GM23338 (cell line): Measurements from ENCODE around the gene TRH. TPM values are rescaled to one million over a fixed set of nuclear protein-coding genes. Genes with fewer than 3 reads are reported as not detected.

Experiments
- ATAC-seq: fragments of 200-7000 bp; cut with Tn5 transposase; 3 replicates; pipeline ENCODE4 v1.9.1; 2020
- DNase-seq: peaks from one replicate; pipeline ENCODE4 v3.0.0-alpha.2; 2015; ENCODE audit warnings: low spot score
- H2AFZ ChIP-seq: fragments of 200-600 bp; sonication (generic); 2 replicates; pipeline ENCODE4 v1.8.0; 2016; ENCODE audit warnings: antibody characterized with exemption, mild to moderate bottlenecking, moderate library complexity
- H3F3A ChIP-seq: fragments of 200-600 bp; sonication (generic); replicated peaks from 2 replicates; pipeline ENCODE4 v1.8.0; 2017; ENCODE audit warnings: antibody characterized with exemption, mixed run types, low read depth
- H3K27ac ChIP-seq: fragments of 200-600 bp; sonication (generic); 2 replicates; pipeline ENCODE4 v1.6.1; 2016; ENCODE audit warnings: low read depth
- H3K27me3 ChIP-seq: fragments of 200-600 bp; sonication (generic); 2 replicates; pipeline ENCODE4 v1.8.0; 2016; ENCODE audit warnings: mild to moderate bottlenecking, mixed run types, moderate library complexity; ENCODE audit not compliant: insufficient read depth
- H3K36me3 ChIP-seq: fragments of 200-600 bp; sonication (generic); 2 replicates; pipeline ENCODE4 v1.8.0; 2016; ENCODE audit warnings: mild to moderate bottlenecking; ENCODE audit not compliant: insufficient read depth
- H3K4me1 ChIP-seq: fragments of 200-600 bp; sonication (generic); 2 replicates; pipeline ENCODE4 v1.8.0; 2016; ENCODE audit warnings: mild to moderate bottlenecking, moderate library complexity; ENCODE audit not compliant: insufficient read depth
- H3K4me2 ChIP-seq: fragments of 200-600 bp; sonication (generic); 2 replicates; pipeline ENCODE4 v1.7.1; 2017; ENCODE audit warnings: mixed run types
- H3K4me3 ChIP-seq: fragments of 200-600 bp; sonication (generic); 2 replicates; pipeline ENCODE4 v1.6.1; 2016; ENCODE audit warnings: mixed run types
- H3K79me2 ChIP-seq: fragments of 200-600 bp; sonication (generic); replicated peaks from 2 replicates; pipeline ENCODE4 v1.8.0; 2017; ENCODE audit warnings: mild to moderate bottlenecking; ENCODE audit not compliant: insufficient read depth
- H3K9me2 ChIP-seq: fragments of 200-600 bp; sonication (generic); 2 replicates; pipeline ENCODE4 v1.8.0; 2017; ENCODE audit not compliant: insufficient read depth
- H4K20me1 ChIP-seq: fragments of 200-600 bp; sonication (generic); replicated peaks from 2 replicates; pipeline ENCODE4 v1.8.0; 2017; ENCODE audit warnings: mild to moderate bottlenecking; ENCODE audit not compliant: insufficient read depth
- H3K27ac Mint-ChIP-seq: 2 replicates; pipeline ENCODE4 v1.8.0; 2020; ENCODE audit warnings: inconsistent platforms, mild to moderate bottlenecking, moderate library complexity, mixed read lengths
- H3K27me3 Mint-ChIP-seq: 3 replicates; pipeline ENCODE4 v1.8.0; 2022; ENCODE audit warnings: low read depth, mild to moderate bottlenecking, moderate library complexity, mixed read lengths, inconsistent platforms; ENCODE audit not compliant: insufficient read depth, poor library complexity
- H3K36me3 Mint-ChIP-seq: 3 replicates; pipeline ENCODE4 v1.8.0; 2021; ENCODE audit warnings: low read depth, mild to moderate bottlenecking, inconsistent platforms, moderate library complexity, mixed read lengths
- H3K4me1 Mint-ChIP-seq: 3 replicates; pipeline ENCODE4 v1.8.0; 2020; ENCODE audit warnings: mild to moderate bottlenecking, inconsistent platforms, mixed read lengths
- H3K4me3 Mint-ChIP-seq: 3 replicates; pipeline ENCODE4 v1.8.0; 2021; ENCODE audit warnings: moderate library complexity, mild to moderate bottlenecking, inconsistent platforms, mixed read lengths
- H3K9me3 Mint-ChIP-seq: 3 replicates; pipeline ENCODE4 v1.8.0; 2020; ENCODE audit warnings: moderate library complexity, mild to moderate bottlenecking, inconsistent platforms, mixed read lengths
- CREB1 ChIP-seq: fragments of 250-450 bp; sonication (Bioruptor Pico); IDR thresholded peaks from 2 replicates; pipeline ENCODE4 v1.5.0; 2020; ENCODE audit warnings: low read depth, mild to moderate bottlenecking, moderate library complexity
- EZH2 ChIP-seq: fragments of 200-600 bp; sonication (generic); IDR thresholded peaks from one replicate; pipeline ENCODE4 v1.8.0; 2017; ENCODE audit warnings: antibody characterized with exemption, mild to moderate bottlenecking, low read depth; ENCODE audit not compliant: unreplicated experiment
- EZH2phosphoT487 ChIP-seq: fragments of 200-600 bp; sonication (generic); IDR thresholded peaks from one replicate; pipeline ENCODE4 v1.8.1; 2018; ENCODE audit warnings: antibody characterized with exemption; ENCODE audit not compliant: unreplicated experiment
- JUNB ChIP-seq: IDR thresholded peaks from one replicate; pipeline ENCODE4 v1.6.1; 2016; ENCODE audit warnings: antibody characterized with exemption; ENCODE audit not compliant: unreplicated experiment
- NANOG ChIP-seq: IDR thresholded peaks from 2 replicates; pipeline ENCODE4 v1.6.1; 2016; ENCODE audit warnings: antibody characterized with exemption, borderline replicate concordance
- POLR2AphosphoS5 ChIP-seq: IDR thresholded peaks from 2 replicates; pipeline ENCODE4 v1.6.1; 2016; ENCODE audit warnings: antibody characterized with exemption, low read depth
- REST ChIP-seq: IDR thresholded peaks from one replicate; pipeline ENCODE4 v1.6.1; 2018; ENCODE audit warnings: antibody characterized with exemption; ENCODE audit not compliant: unreplicated experiment
- STAT1 ChIP-seq: IDR thresholded peaks from one replicate; pipeline ENCODE4 v1.6.1; 2016; ENCODE audit warnings: antibody characterized with exemption; ENCODE audit not compliant: unreplicated experiment
- ZNF114 ChIP-seq: fragments of 250-450 bp; sonication (Bioruptor Pico); IDR thresholded peaks from 2 replicates; pipeline ENCODE4 v1.5.0; 2020; ENCODE audit warnings: mild to moderate bottlenecking, moderate library complexity
- ZNF462 ChIP-seq: fragments of 250-450 bp; sonication (Bioruptor Pico); IDR thresholded peaks from 2 replicates; pipeline ENCODE4 v1.5.0; 2020; ENCODE audit warnings: mild to moderate bottlenecking, moderate library complexity
- polyA plus RNA-seq: library from polyadenylated mRNA; unstranded; fragments of >200 nt; fragmentation: Nextera tagmentation; extraction: Ambion mirVana; gene quantifications from 2 replicates; pipeline ENCODE4 v1.2.1, GENCODE V29; 2016
- total RNA-seq: library from RNA; depleted of rRNA; stranded (reverse); fragments of >200 nt; shearing (Covaris generic); gene quantifications from 2 replicates; pipeline ENCODE4 v1.2.3, GENCODE V29; 2014

Gene TRH
- total and polyA plus RNA-seq, 2 experiments from 2014 or later: 0.28 TPM; not detected in 1

- no peak for TF ChIP-seq ZNF462 (CRISPR knock-in tag)
- TF ChIP-seq JUNB: no peak
These were observed 1.8 kb downstream of the TRH start (continued) for GRCh38 chr3:129976286-129976685.

- no peak for DNase-seq
- Histone ChIP-seq H3K4me1 (peaks cover 4% of the 10 kb centered on the region; the same call in 1 of the 2 replicates), H3K27me3 (peaks cover 91% of the 10 kb centered on the region), H3K79me2 (no peaks in the 10 kb centered on the region), H2AFZ (no peak overlapping the region), H3K4me2 (no peak overlapping the region), H3K9me2 (no peaks in the 10 kb centered on the region), H3K4me3 (no peak overlapping the region), H3K36me3 (no peaks in the 10 kb centered on the region), H3F3A (no peaks in the 10 kb centered on the region), H4K20me1 (no peaks in the 10 kb centered on the region), H3K27ac (no peak overlapping the region)
- no peak for ATAC-seq
- Mint-ChIP-seq H3K36me3 (no peaks in the 10 kb centered on the region), H3K4me3 (no peak overlapping the region), H3K9me3 (no peaks in the 10 kb centered on the region; the same call in 2 of the 3 replicates), H3K27ac (no peak overlapping the region), H3K27me3 (peaks cover 80% of the 10 kb centered on the region), H3K4me1 (peaks cover 9% of the 10 kb centered on the region)
- TF ChIP-seq POLR2AphosphoS5 (no peak), CREB1 (no peak), STAT1 (no peak), REST (no peak), JUNB (no peak), NANOG (no peak), ZNF114 (no peak), EZH2phosphoT487 (no peak), EZH2 (no peak)
These were observed 3.6 kb downstream of the TRH start for GRCh38 chr3:129978123-129978522.
